GM19239 (cell line): ENCODE measurements around the gene CIC.

ENCODE experiments used
- DNase-seq: peaks from one replicate; pipeline ENCODE4 v3.0.0; 2011; ENCODE audit warnings: low spot score; ENCODE audit not compliant: insufficient read length
- FAIRE-seq: peaks from 2 replicates; lab custom pipeline; 2011; peaks lifted over from hg19 to GRCh38; lab: Jason Lieb, UNC

The CIC gene

GRCh38 chr19:42242512-42243409 is 26.3 kb upstream of the CIC start, which contains the start of gene GSK3A:
TSS of gene GSK3A (minus strand) at chr19:42242602. CDS start at chr19:42242465, 137 bp downstream.
- peak; percentile 89 for DNase-seq
- FAIRE-seq: peak; percentile 100

DNA sequence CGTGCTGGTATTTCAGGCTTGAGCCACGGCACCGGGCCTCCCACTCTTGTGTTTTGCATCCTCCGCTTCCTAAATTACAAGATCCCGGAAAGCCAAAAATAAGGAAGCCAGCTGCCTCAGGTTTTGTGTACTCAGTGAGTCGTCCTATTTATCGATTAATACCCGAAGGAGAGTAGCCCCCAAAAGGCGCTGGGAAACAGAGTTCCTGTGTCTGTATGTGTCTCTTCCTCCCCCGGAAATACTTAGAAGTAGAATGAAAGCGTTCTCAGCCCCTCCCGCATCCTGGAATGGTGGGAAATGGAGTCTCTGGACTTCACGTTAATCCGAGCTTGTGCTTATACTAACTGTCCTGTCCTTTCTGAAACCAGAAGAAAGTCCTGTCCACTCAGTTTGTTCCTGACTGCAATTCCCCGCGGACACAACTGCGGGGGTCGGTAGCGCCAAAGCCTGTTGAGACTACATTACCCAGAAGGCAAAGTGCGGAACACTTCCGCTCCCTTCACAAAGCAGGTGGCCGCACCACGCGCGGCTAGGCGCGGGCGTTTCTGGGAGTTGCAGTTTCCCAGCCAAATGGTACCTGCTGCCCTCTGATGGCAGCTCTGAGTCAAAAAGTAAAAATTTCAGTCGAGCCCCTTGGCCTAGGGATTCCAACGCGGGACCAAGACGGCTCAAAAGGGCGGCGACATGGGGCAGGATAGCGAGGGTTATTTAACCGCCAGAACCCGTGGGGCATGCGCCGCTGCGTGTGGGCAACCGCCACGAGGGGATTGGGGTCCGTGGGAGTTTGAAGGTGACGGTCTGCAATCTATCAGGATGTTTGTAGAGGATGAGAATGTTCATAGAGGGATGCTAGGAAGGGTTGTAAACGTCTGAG is 24.5 kb upstream of the CIC start:
- DNase-seq (peak; percentile 91), FAIRE-seq (peak; percentile 98)

DNA sequence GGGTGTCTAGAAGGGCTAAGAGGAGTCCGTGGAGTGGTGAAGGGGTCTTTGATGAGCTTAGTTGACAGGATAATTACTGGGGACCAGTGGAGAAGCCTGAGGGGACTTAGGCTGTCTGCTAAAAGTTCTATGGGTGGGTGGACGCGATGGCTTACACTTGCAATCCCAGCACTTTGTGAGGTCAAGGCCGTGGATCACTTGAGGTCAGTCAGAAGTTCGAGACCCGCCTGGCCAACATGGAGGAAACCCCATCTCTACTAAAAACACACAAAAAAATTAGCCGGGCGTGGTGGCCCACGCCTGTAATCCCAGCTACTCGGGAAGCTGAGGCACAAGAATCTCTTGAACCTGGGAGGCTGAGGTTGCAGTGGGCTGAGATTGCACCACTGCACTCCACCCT is 23.8 kb upstream of the CIC start:
- FAIRE-seq: no peak
- DNase-seq: no peak

- FAIRE-seq (no peak), DNase-seq (no peak)
These were observed 22.7 kb upstream of the CIC start for GRCh38 chr19:42246143-42246921.

DNA sequence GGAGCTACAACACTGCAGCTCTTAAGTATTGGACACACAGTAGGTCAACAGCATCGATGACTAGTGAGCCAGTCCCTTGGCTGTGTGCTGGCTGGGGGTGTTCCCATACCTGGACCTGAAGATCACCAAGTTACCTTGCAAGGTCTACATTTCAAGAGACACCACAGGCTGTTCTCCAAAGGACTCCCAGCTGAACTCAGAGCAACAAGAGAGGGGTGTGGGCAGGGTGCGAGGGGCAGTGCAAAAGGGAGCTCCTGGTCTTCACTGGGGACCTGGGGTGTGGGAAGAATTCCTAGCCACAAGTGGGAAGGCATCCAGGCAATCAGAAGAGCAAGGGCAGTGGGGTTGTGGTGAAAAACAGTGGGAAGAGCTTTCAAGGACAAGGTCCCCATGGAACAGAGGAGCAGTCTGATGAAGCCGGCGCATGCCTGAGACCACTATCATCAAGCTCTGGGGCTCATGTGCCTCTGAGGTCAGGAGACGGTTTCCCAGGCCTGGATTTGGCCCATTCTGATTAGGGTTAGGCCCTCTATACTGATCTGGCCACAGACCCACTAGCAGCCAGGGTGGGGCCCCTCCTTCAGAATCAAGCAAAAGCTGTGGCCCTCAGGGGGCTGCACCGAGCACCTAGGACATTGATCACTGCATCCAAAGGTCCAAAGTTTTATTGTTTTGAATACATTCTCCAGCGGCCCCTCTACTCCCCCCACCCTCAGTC is 22.0 kb upstream of the CIC start:
- FAIRE-seq: no peak
- no peak for DNase-seq

DNA sequence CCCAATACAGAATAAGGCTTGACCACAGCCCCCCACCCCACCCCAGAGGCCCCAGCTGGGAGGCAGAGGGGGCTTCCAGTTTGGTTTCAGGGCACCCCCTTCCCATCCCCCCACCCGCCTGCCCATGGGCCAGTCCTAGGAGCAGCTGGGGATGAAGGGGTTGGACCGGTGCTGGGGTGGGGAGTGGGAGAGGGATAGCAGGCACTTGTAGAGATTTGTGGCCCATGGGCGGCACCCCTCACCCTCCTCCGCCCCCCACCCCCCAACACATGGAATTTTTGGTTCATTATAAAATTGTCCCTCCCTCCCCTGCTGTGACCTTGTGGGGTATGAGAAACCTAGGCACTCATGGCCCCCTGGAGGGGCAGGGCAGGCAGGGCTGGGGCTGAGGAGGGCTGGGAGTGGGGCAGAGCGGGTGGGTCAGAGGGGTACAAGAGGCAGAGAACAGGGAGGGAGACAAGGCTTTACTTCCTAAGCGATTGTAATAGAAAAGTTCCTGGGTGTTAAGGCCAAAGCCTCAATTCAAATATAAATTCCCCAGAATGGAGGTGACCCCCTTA is 21.3 kb upstream of the CIC start:
- FAIRE-seq (no peak), DNase-seq (no peak)

DNA sequence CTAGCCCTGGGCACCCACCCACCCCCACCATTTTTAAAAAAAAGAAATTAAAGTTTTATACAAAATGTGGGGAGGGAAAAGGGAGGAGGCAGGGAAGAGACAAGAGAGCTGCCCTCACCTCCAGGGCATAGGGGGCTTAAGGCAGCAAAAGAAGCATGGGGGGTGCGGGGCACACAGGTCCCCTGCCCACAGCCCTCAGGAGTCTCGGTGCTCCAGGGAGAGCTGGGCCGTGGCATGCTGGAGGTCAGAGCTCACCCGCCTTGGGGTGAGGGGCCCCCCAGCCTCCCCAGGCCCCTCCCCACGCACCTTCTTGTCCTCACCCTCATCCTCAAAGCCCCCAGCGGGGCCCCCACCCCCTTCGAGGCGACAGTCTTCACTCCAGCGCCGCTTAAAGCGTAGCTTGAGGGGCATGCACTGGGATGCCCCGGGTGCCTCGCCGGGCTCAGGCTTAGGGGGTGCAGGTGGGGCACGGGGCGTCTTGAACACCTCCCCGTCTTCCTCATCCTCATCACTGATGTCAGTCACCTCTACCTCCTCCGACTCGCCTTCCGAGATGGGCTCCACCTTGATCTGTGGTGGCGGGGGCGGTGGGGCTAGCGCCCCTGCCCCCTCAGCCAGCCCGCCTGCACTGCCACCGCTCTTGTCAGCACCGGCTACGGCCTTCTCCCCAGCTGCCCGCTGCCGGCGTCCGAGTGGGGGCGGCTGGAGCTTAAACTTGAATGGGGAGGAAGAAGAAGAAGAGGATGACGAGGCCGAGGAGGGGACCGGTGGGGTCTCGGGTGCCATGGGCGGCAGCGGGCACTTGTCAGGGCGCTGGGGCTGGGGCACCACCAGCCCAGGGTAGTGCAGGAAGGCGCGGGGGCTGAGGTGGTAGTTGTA is 20.5 kb upstream of the CIC start:
- DNase-seq (no peak), FAIRE-seq (no peak)

GRCh38 chr19:42249149-42249750 is 19.8 kb upstream of the CIC start:
- FAIRE-seq (no peak), DNase-seq (no peak)

DNA sequence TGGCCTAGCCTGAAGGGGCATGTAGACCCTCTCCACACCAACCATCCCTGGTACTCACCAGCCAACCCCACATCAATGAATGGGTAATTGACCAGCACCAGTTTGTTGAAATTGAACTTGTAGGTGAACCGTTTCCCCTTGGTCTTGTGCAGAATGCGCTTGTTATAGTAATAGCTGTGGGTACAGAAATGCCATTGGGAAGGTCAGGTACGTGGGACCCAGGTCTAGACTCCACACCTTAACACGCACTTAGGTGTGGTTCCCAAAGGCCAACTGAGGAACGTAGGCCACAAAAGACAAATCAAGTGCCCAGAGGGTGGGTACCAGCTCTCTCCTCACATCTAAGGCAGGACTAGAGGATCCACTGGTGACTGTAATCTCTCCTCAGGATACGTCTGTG is 19.3 kb upstream of the CIC start:
- no peak for DNase-seq
- FAIRE-seq: no peak

DNA sequence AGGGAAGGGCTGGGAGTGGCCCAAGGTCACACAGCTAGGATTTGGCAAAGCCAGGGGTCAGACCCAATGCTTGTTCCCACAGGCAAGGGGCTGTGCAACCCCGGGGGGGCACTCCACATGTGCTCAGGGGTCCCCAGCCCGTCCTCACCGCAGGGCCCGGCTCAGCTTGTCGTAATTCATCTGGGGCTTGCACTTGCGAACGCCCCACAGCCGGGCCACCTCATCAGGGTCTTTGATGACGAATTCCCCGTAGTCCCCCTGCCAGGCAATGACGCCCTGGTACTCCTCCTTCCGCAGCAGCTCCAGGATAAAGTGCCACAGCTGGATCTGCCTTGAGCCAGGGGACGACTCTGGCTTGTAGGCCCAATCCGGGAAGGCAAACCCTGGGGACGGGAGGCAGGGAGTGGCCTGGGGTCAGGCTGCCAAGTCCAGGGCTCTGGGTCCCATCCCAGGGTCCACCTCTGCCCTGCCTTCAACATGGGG is 18.8 kb upstream of the CIC start:
- FAIRE-seq (no peak), DNase-seq (no peak)

DNA sequence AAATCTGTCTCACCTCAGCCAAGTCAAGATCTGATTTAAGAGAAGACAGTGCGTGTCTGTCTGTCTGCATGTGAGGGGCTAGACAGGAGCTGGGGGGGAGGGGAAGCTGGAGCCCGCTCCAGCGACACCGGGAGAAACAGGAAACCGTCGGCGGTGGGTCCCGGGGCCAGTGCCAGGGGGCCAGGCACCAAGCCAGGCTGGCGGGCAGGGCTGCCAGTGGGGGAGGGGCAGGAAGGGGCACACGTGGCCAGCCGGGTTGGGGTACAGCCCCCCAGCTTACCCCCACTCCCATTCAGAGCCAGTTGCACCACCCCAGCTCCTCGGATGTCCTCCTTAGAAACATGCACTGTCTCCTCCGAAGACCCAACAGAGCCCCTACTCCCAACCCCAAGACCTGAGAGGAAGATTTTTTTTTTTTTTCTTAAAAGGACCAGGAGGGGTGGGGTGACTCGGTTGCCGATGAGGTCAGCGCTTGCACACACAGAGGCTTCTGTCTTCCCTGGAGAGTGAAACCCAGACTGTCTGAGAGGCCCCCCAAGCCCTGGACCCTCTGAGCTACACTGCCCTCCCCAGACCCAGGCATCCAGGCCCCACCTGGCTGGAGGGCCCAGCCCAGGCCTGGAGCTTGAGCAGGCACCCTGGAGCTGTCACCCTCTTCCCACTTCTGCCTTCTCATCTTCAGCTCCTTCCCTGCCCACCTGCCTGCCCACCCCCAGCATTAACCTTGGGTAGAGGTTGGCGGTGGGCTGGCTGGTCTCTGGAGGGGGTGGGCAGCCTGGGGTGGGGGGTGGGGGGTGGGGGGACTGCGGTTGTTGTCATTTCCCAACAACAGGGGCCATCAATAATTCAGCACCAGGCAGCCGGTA is 18.2 kb upstream of the CIC start:
- no peak for FAIRE-seq
- no peak for DNase-seq

DNA sequence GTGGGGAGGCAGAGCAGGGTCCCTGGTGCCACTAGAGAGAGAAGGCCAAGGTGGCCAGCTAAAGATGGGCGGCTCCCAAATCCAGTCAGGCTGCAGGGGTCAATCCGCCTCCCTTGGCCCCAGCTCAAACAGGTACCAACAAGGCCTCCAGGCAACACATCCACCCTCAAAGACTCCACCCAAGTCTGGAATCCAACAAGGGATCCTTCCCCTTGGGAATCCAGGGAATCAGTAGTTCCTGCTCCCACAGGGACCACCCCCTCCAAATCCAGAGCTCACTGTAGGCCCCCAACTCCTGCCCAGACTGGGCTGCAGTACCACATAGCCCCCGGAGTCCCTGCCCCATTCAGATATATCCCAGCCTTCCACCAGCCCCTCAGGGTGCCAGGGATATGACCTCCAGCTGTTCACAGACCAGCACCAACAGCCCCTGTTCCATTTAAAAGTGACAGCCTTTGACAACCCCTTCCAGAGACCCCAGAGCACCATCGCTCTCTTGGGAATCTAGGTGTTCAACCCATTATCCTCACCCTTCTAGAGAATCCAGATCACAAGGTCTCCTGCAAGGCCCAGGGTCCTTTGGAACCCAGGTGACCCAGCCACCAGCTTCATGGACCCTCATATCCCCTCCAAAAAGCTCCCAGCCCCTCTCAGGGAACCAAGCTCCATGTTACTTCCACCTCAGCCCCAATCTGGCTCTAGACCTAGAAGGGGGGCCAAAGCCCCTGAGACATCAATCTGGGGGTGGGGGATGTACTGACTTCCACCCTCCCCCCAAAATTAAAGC is 17.3 kb upstream of the CIC start:
- DNase-seq: no peak
- no peak for FAIRE-seq

DNA sequence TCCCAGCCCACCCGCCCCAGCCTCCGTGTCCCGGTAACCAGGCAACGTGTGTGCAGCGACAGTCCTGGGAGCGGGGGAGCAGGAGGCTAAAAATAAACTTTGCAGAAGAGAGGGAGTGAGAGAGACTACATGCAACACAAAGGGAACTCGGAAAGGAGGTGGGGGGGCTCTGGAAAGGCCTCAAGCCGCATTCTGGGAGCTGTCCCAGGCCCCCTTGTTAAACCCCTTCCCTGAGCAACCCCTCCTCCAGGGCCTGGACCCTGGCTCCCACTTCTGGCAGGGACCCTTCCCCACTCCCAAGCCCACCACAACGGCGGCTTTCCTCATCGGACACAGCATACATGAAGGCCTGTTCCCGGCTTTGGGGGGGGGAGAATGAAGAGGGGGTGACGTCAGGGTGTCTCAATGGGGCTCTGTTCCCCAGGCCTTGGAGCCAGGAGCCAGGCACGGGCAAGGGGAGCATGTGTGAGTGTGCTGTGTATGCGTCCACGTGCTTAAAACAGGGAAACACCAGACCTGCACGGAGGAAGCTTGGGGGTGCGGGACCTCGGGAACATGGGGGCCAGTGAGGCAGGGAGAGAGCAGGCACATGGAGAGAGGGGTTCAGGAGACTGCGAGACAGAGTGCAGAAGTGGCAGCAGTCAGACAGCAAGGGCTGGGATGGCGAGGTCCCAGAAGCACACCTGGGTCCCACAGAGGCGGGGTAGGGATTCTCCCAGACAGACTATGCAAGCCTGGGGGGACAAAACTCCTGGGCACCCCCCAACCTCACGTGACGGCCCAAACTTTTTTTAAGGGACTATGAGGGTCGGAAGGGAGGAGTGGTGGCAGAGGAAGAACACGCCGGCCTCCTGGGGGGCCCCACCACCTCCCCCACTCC is 16.4 kb upstream of the CIC start:
- peak; percentile 4 for FAIRE-seq
- DNase-seq: no peak

DNA sequence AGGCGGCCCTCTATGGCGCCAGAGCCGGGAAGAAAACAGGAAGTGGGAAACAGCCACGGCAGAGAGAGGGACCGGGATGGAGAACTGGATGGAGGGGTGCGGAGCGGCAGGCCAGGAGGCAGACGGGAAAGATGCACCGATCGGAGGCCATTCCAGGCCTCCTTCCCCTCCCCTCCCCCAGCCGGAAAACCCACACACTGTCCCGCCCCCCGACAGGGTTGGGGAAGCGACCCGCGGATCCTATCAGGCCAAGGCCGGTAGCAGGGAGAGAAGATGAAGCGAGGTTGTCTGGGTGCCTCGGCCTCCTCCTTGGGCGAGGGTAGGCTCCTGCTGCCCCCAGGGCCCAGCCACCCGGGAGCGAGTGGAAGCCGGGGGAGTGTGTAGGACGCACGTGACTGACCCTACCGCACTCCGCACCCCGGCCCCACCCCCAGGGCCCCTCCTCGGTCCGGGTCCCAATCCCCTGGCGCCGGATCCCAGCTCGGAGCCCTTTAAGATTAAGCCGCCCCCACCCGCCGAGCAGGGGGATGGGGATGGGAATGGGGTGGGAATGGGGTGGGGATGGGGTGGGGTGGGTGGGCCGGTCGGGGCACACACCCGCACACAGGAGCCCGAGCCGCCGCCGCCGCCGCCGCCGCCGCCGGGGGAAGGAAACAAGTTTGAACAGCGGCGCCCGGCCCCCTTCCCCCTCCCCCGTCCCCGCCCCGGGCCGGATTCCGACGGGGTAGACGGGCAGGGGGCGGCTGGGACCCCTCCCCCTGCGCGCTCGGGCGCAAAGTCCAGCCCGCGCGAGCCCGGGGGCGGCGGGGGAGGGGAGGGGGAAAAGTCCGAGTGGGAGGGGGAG is 15.6 kb upstream of the CIC start:
- peak; percentile 71 for DNase-seq
- FAIRE-seq: peak; percentile 78
